GM21515 (cell line): Measurements from ENCODE around the gene POFUT2.

Experiments used
- ATAC-seq: cut with Tn5 transposase; IDR thresholded peaks from one replicate; pipeline ENCODE4 v1.9.1; 2021; ENCODE audit not compliant: unreplicated experiment

Gene POFUT2

GRCh38 chr21:45264912-45265515, 22.7 kb downstream of the POFUT2 start:
- no peak for ATAC-seq

- ATAC-seq = no peak
Observed at GRCh38 chr21:45264146-45264911, 23.4 kb downstream of the POFUT2 start.

GRCh38 chr21:45263534-45263933, 24.2 kb downstream of the POFUT2 start:
- no peak for ATAC-seq

- ATAC-seq = no peak
Observed at GRCh38 chr21:45262616-45263015, 25.1 kb downstream of the POFUT2 start.

- ATAC-seq = no peak
Observed at GRCh38 chr21:45262041-45262581, 25.6 kb downstream of the POFUT2 start.

- ATAC-seq = no peak
Observed at GRCh38 chr21:45261093-45261492, 26.6 kb downstream of the POFUT2 start.

- no peak for ATAC-seq
Observed at GRCh38 chr21:45260191-45260825, 27.4 kb downstream of the POFUT2 start.

GRCh38 chr21:45259206-45259840, 28.4 kb downstream of the POFUT2 start:
- no peak for ATAC-seq

- ATAC-seq = no peak
Observed at GRCh38 chr21:45258466-45258865, 29.2 kb downstream of the POFUT2 start.

- ATAC-seq = no peak
Observed at GRCh38 chr21:45257673-45258341, 29.9 kb downstream of the POFUT2 start.

GRCh38 chr21:45256912-45257672, 30.6 kb downstream of the POFUT2 start:
- ATAC-seq = no peak

- no peak for ATAC-seq
Observed at GRCh38 chr21:45256021-45256911, 31.4 kb downstream of the POFUT2 start.

GRCh38 chr21:45255381-45256020, 32.2 kb downstream of the POFUT2 start:
- ATAC-seq = no peak

- ATAC-seq = no peak
Observed at GRCh38 chr21:45254460-45254930, 33.2 kb downstream of the POFUT2 start.

- ATAC-seq = no peak
Observed at GRCh38 chr21:45253633-45254459, 33.8 kb downstream of the POFUT2 start.

GRCh38 chr21:45253180-45253579, 34.5 kb downstream of the POFUT2 start:
- ATAC-seq = no peak

- no peak for ATAC-seq
Observed at GRCh38 chr21:45252448-45252925, 35.2 kb downstream of the POFUT2 start.
